Testis (tissue), 2 donors: ENCODE data around the gene WWC2.

Experiments used
- CTCF ChIP-seq, 3 experiments: fragments of 450-650 bp in 2 of 3; fragments of 200-600 bp in 1 of 3; sonication (generic) in 1 of 3; IDR thresholded peaks; one replicate each; pipeline ENCODE4 v1.5.1; 2016 to 2019; ENCODE audit warnings: antibody characterized with exemption in 3 of 3, mild to moderate bottlenecking in 2 of 3, moderate library complexity in 1 of 3
- POLR2A ChIP-seq: fragments of 450-650 bp; IDR thresholded peaks from one replicate; pipeline ENCODE4 v1.6.1; 2017; ENCODE audit warnings: antibody characterized with exemption, mild to moderate bottlenecking, moderate library complexity

- TF ChIP-seq CTCF (IDR thresholded peaks at IDR 0.05) (no peak), POLR2A (no peak)
Measured at GRCh38 chr4:183057255-183057654, 41.8 kb upstream of the WWC2 start.
